ENCODE results near the gene DDC.
"Not testable (repeated sequence)": the region's sequence is repeated elsewhere in the genome, so short reads cannot be mapped to it uniquely, and the experiment has no call there.

Gene DDC

DNA sequence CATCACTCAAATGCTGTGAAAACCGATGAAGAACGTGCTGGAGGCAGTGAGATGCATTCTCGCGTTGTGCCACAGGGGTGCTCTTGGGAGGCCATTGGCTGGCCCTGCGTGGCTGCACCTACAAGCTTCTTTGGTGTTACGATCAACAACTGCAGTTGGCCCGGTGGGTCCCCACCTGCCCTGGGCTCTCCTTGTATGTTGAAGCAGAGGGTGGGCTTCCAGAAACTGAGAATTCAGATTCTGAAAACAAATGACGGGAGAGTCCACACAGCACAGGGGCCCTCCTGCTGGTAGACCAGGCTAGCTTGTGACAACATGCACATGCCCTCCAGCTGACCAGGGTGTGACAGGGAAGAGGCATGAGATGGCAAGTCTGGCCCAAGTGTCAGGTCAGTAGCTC lies 23.7 kb upstream of the DDC start:
- no peak for DNase-seq

GRCh38 chr7:50587737-50588136 lies 22.5 kb upstream of the DDC start:
- no peak for DNase-seq

- DNase-seq: no peak
Measured at GRCh38 chr7:50584793-50585408, 19.7 kb upstream of the DDC start.

GRCh38 chr7:50584386-50584785 lies 19.2 kb upstream of the DDC start:
- DNase-seq: no peak

DNA sequence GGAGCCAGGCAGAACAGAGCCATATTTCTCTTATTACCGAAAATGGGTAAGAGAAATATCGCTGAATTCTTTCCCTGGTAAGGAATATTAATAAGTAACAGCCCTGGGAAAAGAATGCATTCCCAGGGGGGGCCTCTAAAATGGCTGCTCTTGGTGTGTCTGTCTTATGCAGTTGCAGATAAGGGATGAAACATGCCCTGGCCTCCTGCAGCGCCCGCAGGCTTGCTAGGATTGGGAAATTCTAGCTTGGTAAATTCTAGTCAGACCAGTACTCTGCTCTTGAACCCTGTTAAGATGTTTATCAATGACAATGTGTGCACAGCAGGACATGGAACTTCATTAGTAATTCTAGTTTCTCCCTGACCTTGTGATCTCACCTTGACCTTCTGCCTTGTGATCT lies 18.1 kb upstream of the DDC start:
- not testable (repeated sequence) for DNase-seq

- DNase-seq: not testable (repeated sequence)
Measured at GRCh38 chr7:50582271-50582670, 17.1 kb upstream of the DDC start.

- not testable (repeated sequence) for DNase-seq
Measured at GRCh38 chr7:50580666-50581065, 15.5 kb upstream of the DDC start.

DNA sequence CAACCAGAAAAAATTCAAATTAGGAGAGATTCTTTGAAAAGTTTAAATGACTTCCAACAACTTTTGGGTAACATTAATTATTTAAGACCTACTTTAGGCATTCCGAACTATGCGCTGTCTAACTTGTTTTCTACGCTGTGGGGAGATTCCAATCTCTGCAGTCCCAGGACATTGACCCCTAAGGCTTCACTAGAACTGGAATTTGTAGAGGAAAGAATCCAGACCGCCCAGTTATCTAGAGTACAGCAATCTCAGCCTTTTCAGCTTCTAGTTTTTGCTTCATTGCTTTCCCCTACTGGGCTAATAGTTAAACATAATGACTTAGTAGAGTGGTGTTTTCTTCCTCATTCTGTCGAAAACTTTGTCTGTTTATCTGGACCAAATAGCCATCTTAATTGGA lies 14.9 kb upstream of the DDC start:
- no peak for DNase-seq

DNA sequence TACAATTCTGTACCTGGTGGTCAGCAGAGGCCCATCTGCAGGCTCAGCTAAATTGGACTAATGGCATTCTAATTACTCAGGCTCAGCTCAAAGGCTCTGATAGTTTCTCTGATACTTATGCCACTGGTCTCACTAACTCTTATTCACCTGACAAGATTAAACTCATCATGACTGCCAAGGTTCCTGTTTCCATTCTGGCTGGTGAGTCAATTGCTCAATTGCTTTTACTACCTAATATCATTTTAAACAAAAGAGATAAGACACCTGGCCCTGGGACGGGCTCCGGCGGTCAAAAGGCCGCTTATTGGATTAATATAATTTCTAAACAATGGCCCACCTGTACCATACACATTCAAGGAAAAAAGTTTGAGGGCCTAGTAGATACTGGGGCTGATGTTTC lies 12.9 kb upstream of the DDC start:
- DNase-seq: not testable (repeated sequence)

GRCh38 chr7:50577569-50577968 lies 12.4 kb upstream of the DDC start:
- DNase-seq: no peak

- DNase-seq: not testable (repeated sequence)
Measured at GRCh38 chr7:50576388-50576787, 11.2 kb upstream of the DDC start.

DNA sequence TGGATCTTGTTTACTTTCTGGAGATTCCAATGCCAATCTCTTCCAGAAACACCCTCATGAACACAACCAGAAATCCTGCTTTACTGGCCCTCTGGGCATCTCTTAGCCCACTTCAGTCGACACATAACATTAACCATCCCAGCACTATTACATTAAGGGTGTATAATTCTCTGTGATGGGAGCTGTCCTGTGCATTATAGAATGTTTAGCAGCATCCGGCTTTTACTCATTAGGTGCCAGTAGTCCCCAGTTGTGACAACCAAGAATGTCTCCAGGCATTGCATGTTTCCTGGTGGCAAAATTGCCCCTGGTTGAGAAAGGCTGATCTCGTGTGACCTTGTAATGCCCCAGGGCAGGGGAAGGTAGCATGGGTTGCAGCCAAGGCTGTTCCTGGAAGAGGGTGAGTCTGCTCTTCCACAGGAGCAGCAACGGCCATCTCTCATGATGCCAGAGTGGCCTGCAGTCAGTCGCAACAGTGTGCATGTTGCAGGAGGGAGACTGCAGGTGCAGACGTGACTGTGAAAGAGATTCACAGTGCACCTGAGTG lies 2.6 kb upstream of the DDC start:
- no peak for DNase-seq

- no peak for DNase-seq
Measured at GRCh38 chr7:50565977-50566376, 772 bp upstream of the DDC start.

DNA sequence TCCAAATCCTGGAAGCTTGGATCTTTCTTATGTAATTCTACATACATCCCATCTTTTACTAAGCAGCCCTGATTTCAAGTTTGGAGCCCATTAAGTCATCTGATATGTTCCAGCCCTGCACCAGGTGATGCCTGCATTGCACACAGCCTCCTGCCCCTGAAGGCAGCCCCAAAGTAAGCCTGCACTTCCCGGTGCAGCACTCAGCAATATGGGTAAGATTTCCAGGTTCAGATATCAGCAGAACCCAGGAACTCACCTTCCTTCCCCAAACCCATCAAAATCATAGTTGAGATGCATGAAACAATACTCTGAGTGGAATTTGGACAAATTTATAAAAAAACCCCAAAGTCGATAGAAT lies 333 bp upstream of the DDC start:
- DNase-seq: no peak

DNA sequence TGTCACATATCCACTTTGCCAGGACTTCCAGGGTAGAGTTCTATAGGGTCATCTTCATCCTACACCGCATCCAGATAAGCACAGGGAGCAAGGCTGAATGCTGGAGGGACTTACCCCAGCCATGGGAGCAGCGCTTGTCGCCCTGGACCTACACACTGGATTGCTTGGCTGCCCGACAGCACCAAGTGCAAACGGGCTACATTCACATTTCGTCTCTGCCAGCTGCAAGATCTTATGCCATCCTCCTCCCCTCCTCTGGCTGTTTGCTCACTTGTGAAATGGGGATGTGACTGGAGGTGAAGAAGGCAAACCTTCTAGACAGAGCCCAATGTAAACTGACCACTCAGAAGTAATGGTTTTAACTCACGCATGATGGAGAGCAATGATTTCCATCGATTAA lies 1.0 kb downstream of the DDC start:
- no peak for DNase-seq

GRCh38 chr7:50562136-50562535 lies 3.1 kb downstream of the DDC start:
- DNase-seq: no peak

GRCh38 chr7:50560865-50561351 lies 4.3 kb downstream of the DDC start:
- no peak for DNase-seq

- no peak for DNase-seq
Measured at GRCh38 chr7:50559881-50560280, 5.3 kb downstream of the DDC start.

- no peak for DNase-seq
Measured at GRCh38 chr7:50558294-50559053, 6.7 kb downstream of the DDC start.

GRCh38 chr7:50557099-50557498 lies 8.1 kb downstream of the DDC start:
- no peak for DNase-seq

DNA sequence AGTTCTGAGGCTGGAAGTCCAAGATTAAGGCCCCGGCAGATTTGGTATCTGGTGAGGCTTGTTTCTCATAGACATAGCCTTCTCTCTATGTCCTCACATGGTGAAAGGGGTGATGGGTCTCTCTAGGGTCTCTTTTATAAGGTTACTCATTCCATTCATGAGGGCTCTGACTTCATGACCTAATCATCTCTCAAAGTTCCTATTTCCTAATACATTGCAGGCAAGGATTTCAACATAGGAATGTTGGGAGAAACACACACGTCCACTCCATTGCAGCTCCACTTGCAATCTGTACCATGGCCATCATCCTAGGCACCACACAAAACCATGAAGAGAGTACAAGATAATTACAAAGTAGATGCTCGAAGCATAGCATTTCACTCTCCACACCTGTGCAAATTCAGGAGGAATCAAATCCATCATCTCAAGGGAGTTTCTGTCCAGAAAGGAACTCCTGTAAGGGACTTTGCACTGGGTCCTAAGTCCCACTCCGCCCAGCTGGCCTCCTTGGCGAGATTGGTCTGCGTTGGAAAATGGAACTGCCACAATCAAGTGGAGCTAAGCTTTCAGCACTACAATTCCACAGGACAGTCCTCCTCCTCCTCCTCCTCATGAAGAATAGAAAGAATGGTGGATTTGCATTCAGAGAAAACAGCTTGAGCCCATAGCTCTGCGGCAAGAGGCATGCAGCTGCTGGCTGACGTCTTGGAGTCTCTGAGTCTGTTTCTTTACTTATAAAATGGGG lies 8.8 kb downstream of the DDC start:
- no peak for DNase-seq

- no peak for DNase-seq
Measured at GRCh38 chr7:50555594-50556140, 9.5 kb downstream of the DDC start.
